Activated T-cell treated with anti-CD3 and anti-CD28 coated beads, Interleukin-2, amount 50 U/mL, for 72 hours (primary cell): ENCODE results near the gene AKAP6. TPM values are rescaled to one million over a fixed set of nuclear protein-coding genes. Genes with fewer than 3 reads are reported as not detected.
A peak's percentile ranks its signal among the peaks of the same experiment; 100 is the strongest.
"Not testable (repeated sequence)": the region's sequence is repeated elsewhere in the genome, so short reads cannot be mapped to it uniquely, and the experiment has no call there.

Experiments used
- ATAC-seq, 2 donors: fragments of 150-1000 bp; cut with Tn5 transposase; replicated peaks in 1 of 2; 2 replicates each; pipeline ENCODE4 v1.10.0; 2021; ENCODE audit warnings: moderate library complexity in 2 of 2, mild to moderate bottlenecking in 1 of 2
- DNase-seq, 2 donors: peaks; one replicate each; pipeline ENCODE4 v3.0.0; 2021 to 2022; ENCODE audit warnings: mixed read lengths in 1 of 2
- H3K27ac Mint-ChIP-seq: one replicate; pipeline ENCODE4 v1.8.0; 2022; ENCODE audit warnings: mild to moderate bottlenecking, moderate library complexity, mixed read lengths
- H3K27me3 Mint-ChIP-seq: one replicate; pipeline ENCODE4 v1.8.0; 2022; ENCODE audit warnings: low read depth, mixed read lengths
- H3K36me3 Mint-ChIP-seq, 2 donors: one replicate each; pipeline ENCODE4 v1.8.0; 2022; ENCODE audit warnings: mixed read lengths in 2 of 2, mild to moderate bottlenecking in 1 of 2; ENCODE audit not compliant: insufficient read depth in 2 of 2
- H3K4me1 Mint-ChIP-seq: one replicate; pipeline ENCODE4 v1.8.0; 2022; ENCODE audit warnings: low read depth, mixed read lengths
- H3K4me3 Mint-ChIP-seq, 2 donors: one replicate each; pipeline ENCODE4 v1.8.0; 2022; ENCODE audit warnings: mild to moderate bottlenecking in 2 of 2, mixed read lengths in 2 of 2, moderate library complexity in 2 of 2
- H3K9me3 Mint-ChIP-seq, 2 donors: one replicate each; pipeline ENCODE4 v1.8.0; 2022; ENCODE audit warnings: mixed read lengths in 2 of 2
- total RNA-seq, 2 donors: library from RNA; stranded (reverse); gene quantifications; one replicate each; pipeline ENCODE4 v1.2.3, GENCODE V29; 2022

Gene AKAP6
- total RNA-seq, 2 donors from 2014 or later, result 3.6 to 3.9 TPM

DNA sequence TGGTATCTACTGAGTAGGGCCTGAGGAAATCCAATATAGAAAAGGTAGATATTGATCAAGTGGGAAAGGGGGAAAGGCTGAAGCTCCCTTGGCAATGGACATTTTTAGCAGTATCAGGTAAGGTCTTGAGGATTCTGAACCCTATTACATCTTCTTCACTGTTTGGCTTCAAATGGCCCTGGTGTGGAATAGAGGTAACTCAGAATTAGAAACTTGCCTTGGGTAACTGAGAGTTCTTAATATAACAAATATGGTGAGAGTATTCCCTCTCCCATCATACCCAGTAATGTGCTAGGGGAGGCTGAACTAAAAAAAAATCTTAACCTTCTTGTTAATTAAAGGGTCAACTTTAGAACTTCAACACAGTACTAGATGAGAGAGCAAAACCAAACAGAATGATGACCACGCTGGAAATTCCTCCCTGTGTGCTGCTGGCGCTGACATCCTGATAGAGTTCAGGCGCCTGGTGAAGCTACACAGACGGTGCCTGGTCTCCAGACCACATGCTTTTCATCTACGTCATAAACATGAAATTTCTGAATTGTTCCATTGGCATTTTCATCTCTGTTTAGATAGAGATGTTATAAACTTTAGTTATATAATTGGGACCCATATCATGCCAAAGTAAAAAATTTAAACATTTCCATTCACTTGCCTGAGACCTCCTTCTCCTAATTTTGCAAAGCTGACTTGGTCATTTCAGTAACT is 128.3 kb downstream of the AKAP6 start:
- no peak for DNase-seq
- Mint-ChIP-seq H3K9me3 (peaks cover 4 to 5% of the 10 kb centered on the region in 2 donors), H3K4me1 (no peaks in the 10 kb centered on the region), H3K4me3 (no peak overlapping the region), H3K27ac (peak overlapping the region; percentile 22), H3K27me3 (peaks cover 6% of the 10 kb centered on the region), H3K36me3 (peaks cover 3% of the 10 kb centered on the region in 2 donors)
- no peak for ATAC-seq

- H3K9me3 Mint-ChIP-seq, result peaks cover 10 to 14% of the 10 kb centered on the region in 2 donors
- peaks cover 6 to 8% of the 10 kb centered on the region in 2 donors for H3K36me3 Mint-ChIP-seq
- H3K4me3 Mint-ChIP-seq, result no peak overlapping the region
- no peak for ATAC-seq
- no peak for DNase-seq
- peak overlapping the region; percentile 19 for H3K27ac Mint-ChIP-seq
- H3K4me1 Mint-ChIP-seq, result no peaks in the 10 kb centered on the region
- H3K27me3 Mint-ChIP-seq, result peaks cover 6% of the 10 kb centered on the region
These were observed 129.6 kb downstream of the AKAP6 start for GRCh38 chr14:32458720-32459119.

DNA sequence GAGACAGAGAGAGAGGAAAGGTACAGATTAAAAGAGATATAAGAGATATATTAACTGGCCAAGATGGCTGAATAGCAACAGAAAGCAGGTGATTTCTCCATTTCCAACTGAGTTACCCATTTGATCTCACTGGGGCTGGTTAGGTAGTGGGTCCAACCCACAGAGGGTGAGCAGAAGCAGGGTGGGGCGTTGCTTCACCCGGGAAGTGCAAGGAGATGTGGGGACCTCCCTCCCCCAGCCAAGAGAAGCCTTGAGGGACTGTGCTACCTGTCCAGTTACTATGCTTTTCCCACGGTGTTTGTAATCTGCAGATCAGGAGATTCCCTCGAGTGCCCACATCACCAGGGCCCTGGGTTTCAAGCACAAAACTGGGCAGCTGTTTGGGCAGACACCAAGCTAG is 131.2 kb downstream of the AKAP6 start:
- H3K27ac Mint-ChIP-seq, result no peak overlapping the region
- peaks cover 6 to 8% of the 10 kb centered on the region in 2 donors for H3K36me3 Mint-ChIP-seq
- peaks cover 6% of the 10 kb centered on the region for H3K27me3 Mint-ChIP-seq
- peaks cover 12 to 15% of the 10 kb centered on the region in 2 donors for H3K9me3 Mint-ChIP-seq
- no peak overlapping the region for H3K4me3 Mint-ChIP-seq
- ATAC-seq (no peak), DNase-seq (no peak)
- no peaks in the 10 kb centered on the region for H3K4me1 Mint-ChIP-seq

- not testable (repeated sequence) for H3K27ac Mint-ChIP-seq, DNase-seq, H3K4me3 Mint-ChIP-seq, H3K4me1 Mint-ChIP-seq, H3K36me3 Mint-ChIP-seq, ATAC-seq, H3K27me3 Mint-ChIP-seq
- H3K9me3 Mint-ChIP-seq, result peaks cover 15% of the 10 kb centered on the region in 2 donors
These were observed 133.5 kb downstream of the AKAP6 start for GRCh38 chr14:32462553-32462952.

DNA sequence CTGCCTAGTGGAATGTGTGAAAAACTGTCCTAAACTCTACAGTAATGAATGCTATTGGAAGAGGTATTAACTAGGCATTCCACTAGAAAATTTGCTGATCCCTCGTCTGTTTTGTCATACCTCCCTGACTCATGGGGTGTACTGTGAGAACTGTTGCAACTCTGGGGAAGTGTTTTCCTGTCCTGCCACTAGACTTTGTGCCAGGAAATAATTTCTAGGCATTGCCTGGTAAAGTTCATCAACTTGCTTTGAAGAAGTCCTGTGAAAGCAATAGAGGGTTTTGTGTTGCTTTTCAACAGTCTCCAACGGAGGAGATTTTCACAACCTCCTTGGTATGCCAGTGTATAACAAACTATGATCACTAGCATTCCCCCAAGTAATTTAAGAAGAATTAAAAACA is 139.9 kb downstream of the AKAP6 start:
- Mint-ChIP-seq H3K4me3 (no peak overlapping the region), H3K27me3 (no peaks in the 10 kb centered on the region), H3K4me1 (no peaks in the 10 kb centered on the region), H3K36me3 (no peaks in the 10 kb centered on the region), H3K27ac (no peak overlapping the region), H3K9me3 (peaks cover 0 to 3% of the 10 kb centered on the region in 2 donors)
- ATAC-seq (no peak), DNase-seq (no peak)

DNA sequence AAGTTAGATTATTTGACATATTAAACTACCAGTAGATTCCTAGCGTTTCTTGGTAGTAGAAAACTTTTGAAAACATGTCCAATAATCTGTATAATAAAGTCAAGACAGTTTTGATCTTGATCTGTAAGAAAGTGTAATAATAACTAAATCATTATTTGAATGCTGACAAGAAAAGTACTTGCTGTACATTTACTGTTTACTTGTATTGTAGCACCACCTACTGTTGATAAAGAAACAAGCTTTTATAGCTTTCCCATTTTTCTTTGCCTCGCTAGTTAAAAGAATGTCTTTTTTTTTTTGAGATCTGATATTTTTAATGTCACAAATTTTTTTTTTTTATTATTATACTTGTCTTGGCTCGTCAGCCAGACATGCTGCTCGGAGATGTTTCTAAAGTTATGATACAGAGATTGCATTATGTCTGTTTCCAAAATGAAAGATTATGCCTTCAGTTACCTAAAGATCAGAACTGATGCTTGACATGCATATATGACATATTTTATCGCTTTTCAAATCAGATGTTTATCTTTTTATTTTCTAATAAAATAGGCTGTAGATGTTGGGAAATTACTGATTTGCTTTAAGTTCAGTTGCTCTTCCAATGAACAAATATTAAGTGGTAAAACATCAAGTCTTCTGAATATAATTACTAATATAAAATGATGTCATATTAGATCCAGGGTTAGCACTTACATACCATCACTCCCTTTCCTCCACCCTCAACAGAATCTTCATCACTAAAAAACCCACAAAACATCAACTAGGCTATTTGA is 140.5 kb downstream of the AKAP6 start:
- Mint-ChIP-seq H3K27ac (no peak overlapping the region), H3K4me3 (no peak overlapping the region), H3K27me3 (no peaks in the 10 kb centered on the region), H3K36me3 (no peaks in the 10 kb centered on the region), H3K9me3 (peaks cover 0 to 3% of the 10 kb centered on the region in 2 donors), H3K4me1 (no peaks in the 10 kb centered on the region)
- no peak for DNase-seq
- ATAC-seq, result no peak

DNA sequence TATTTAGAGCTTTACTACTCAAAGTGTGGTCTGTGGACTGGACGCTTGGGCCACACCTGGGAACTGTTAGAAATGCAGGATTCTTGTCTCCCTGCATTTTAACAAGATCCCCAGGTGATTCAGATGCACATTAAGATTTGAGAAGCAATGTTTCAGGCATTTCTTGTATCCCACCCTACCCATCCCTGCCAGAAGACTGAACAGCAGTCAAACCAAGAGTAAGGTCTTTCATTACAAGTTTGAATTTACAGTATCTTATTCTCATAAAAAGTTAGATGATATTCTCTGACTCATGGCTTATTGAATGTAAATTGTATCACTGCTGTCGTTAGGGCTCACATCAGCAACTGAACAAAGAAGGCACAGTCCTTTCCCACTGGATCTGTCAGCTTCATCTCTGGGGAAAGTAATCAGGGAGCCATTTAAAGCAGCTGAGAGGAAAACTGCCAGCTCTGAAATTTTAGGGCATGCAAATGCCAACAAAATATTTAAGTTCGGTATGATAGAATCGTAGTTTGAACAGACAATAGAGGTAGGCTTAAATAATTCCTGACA is 141.1 kb downstream of the AKAP6 start:
- Mint-ChIP-seq H3K9me3 (peaks cover 0 to 3% of the 10 kb centered on the region in 2 donors), H3K27me3 (no peaks in the 10 kb centered on the region), H3K4me1 (no peaks in the 10 kb centered on the region), H3K4me3 (no peak overlapping the region), H3K27ac (no peak overlapping the region), H3K36me3 (no peaks in the 10 kb centered on the region)
- DNase-seq (no peak), ATAC-seq (no peak)

DNA sequence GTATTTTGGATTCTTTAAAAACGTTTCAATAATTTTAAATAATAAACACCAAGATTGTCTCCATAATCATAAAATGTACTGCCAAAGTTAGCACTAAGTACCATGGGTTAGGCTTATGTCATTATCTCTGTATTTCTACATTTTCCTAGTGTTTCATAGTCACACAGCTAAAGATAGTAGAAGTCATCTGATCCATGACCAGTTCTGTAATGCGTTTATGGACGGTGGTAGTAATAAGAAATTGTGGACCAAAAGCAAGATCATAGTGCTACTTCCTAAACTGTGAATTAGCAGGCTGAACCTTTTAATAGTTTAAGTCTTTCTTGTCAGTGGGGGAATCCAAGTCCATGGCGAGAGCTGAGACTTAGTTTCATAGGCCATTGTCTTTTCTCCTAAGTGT is 142.1 kb downstream of the AKAP6 start:
- no peak for ATAC-seq
- H3K27me3 Mint-ChIP-seq, result no peaks in the 10 kb centered on the region
- no peak overlapping the region for H3K4me3 Mint-ChIP-seq
- no peak for DNase-seq
- H3K36me3 Mint-ChIP-seq, result no peaks in the 10 kb centered on the region
- no peaks in the 10 kb centered on the region for H3K4me1 Mint-ChIP-seq
- H3K27ac Mint-ChIP-seq, result no peak overlapping the region
- H3K9me3 Mint-ChIP-seq, result no peaks in the 10 kb centered on the region

DNA sequence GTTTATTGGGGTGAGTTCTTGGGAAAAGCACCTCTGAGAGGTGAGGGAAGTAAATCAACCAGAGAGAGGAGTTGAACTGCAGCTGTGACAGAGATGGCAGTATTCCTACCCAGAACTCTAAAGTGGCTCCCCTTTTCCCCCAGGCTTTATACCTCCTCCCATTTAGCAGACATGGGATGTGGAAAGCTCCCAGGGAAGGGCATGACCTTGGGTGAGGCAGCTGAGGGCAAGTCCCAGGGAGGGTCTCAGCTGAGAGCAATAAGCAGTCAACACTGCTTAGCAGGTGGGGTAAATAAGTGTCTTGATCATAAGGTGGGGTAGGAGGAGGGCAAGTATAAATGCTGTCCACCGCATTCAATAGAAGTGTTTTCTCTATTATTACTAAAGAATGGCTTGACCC is 143.0 kb downstream of the AKAP6 start:
- Mint-ChIP-seq H3K4me3 (no peak overlapping the region), H3K27ac (no peak overlapping the region), H3K27me3 (no peaks in the 10 kb centered on the region), H3K9me3 (no peaks in the 10 kb centered on the region), H3K4me1 (no peaks in the 10 kb centered on the region), H3K36me3 (no peaks in the 10 kb centered on the region)
- DNase-seq (no peak), ATAC-seq (no peak)

DNA sequence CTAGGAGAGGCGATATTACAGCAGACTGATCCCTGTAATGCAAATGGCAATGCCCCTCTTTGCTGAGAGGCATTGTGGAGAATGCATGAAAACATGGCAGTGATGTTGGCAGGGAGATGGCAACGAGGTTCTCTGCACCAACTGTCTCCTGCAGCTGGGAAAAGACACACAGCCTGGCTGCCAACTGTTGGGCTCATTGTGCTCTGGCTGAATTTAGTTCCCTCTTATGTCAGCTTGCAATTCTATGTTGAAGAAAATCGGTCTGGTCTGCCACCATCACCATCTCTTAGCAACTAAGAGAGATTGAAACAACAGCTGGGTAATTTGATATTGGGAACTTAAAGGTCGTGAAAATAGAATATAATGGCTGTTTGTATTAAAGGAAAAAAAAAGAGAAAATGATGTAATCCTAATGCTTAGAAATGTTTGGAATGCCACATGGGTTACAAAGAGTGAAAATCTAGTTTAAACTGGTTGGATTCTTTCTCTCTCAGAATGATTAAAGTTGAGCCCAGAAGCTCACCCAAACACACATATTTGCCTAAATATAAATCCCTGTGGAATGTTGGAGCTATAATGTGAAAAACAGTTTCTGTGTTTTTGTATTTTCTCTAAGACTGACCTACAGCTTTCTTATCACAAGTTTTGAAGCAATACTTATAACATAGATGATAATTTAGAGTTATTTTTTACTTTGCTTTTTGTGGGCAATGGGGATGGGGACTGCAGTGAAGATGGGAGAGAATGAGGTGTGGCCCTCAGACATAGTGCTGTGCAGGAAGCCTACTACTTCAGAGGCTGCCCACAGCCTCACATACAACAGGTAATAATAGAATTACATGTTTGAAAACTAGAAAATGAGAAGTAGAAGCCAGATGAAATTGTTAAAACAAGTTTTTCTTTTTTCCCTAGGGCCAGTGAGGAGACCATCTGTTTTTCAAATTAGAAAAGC is 143.7 kb downstream of the AKAP6 start:
- H3K4me1 Mint-ChIP-seq, result no peaks in the 10 kb centered on the region

DNA sequence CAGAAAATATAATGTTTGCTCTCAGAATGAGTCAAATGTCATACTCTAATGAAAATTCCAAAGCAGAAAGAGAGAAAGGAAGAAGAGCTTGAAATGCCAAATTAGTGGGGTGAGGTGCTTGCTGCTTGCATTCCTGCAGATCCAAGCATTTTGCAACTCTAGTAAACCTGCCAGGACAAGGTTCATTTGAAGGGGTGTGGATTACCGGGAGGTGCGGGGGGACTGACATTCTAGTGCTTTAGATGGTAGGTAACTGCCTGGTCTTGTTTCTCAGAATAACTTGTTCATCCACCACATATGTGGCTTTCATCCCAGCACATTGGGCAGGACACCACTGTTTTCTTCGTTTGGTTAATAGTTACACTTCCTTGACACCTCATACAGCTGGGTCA is 144.4 kb downstream of the AKAP6 start:
- H3K4me1 Mint-ChIP-seq, result no peaks in the 10 kb centered on the region
- no peak overlapping the region for H3K4me3 Mint-ChIP-seq
- no peaks in the 10 kb centered on the region for H3K9me3 Mint-ChIP-seq
- ATAC-seq, result no peak
- H3K36me3 Mint-ChIP-seq, result no peaks in the 10 kb centered on the region
- no peak for DNase-seq
- H3K27ac Mint-ChIP-seq, result no peak overlapping the region
- no peaks in the 10 kb centered on the region for H3K27me3 Mint-ChIP-seq

More for the DNA sequence above, 143.7 kb downstream of the AKAP6 start:
- Mint-ChIP-seq H3K9me3 (no peaks in the 10 kb centered on the region), H3K36me3 (no peaks in the 10 kb centered on the region), H3K27ac (no peak overlapping the region), H3K4me3 (no peak overlapping the region), H3K27me3 (no peaks in the 10 kb centered on the region)
- ATAC-seq, result no peak
- DNase-seq, result no peak

DNA sequence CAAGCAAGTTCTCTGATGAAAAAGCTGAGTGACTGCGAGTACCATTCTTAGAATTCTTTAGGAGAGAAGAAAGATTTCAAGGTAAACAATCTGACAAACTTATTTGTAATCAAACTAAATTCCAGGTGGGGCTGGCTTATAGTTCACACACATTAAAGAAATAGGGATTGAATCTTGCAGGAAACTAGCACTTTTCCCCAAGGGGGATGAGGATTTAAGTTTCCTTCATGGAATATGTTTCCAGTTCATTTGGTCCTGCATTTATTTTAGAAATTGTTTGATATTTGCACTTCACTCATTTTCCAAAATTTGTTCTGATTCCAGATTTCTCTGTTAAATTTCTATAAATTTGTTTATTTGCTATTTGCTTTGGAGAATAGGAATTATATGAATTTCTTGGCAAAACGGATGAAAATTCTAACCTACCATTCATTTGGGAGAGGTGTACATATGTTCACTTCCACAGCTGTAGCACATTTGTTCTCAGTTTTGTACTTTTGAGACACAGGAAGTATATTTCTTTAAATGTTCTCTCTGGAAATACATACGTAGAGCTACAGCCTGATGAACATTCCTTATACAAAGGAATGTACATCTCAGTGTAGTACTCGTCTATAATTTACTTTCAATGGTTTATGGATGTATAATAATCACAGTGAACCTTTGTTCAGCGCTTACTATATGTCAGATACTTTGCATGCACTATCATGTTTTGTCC is 145.5 kb downstream of the AKAP6 start:
- no peak for DNase-seq
- no peak for ATAC-seq
- Mint-ChIP-seq H3K27me3 (no peaks in the 10 kb centered on the region), H3K4me3 (no peak overlapping the region), H3K4me1 (no peaks in the 10 kb centered on the region), H3K9me3 (no peaks in the 10 kb centered on the region), H3K36me3 (no peaks in the 10 kb centered on the region), H3K27ac (no peak overlapping the region)
